ENCODE measurements around the gene CERS5.

DNA sequence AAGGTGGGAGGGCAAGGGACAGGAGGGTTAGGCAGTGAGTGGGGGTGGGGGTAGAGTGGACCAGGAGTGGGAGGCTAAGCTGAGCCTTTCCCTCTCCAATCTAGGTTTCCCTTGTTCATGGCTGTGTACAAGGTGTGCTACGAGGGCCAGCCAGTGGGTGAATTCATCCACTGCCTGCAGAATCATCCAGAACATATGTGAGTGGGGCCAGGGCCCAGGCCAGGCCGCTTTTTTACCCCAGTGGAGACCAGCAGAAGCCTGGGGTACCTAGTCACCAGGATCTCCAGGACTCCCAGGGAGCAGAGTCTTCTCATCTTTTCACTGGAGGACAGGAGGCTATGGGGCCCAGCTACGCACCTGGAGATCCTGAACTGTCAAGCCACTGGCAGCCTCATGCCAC is 57.9 kb downstream of the CERS5 start:
- TF ChIP-seq, protein P1, sequence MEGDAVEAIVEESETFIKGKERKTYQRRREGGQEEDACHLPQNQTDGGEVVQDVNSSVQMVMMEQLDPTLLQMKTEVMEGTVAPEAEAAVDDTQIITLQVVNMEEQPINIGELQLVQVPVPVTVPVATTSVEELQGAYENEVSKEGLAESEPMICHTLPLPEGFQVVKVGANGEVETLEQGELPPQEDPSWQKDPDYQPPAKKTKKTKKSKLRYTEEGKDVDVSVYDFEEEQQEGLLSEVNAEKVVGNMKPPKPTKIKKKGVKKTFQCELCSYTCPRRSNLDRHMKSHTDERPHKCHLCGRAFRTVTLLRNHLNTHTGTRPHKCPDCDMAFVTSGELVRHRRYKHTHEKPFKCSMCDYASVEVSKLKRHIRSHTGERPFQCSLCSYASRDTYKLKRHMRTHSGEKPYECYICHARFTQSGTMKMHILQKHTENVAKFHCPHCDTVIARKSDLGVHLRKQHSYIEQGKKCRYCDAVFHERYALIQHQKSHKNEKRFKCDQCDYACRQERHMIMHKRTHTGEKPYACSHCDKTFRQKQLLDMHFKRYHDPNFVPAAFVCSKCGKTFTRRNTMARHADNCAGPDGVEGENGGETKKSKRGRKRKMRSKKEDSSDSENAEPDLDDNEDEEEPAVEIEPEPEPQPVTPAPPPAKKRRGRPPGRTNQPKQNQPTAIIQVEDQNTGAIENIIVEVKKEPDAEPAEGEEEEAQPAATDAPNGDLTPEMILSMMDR (optimal IDR thresholded peaks at IDR 0.05 in 1 of 3, IDR thresholded peaks at IDR 0.05 in 1 of 3, conservative IDR thresholded peaks at IDR 0.05 in 1 of 3; ENCODE audit: extremely low read depth in 1 of 3, insufficient read depth in 2 of 3, low read length in 3 of 3): no peak
- no peak for TF ChIP-seq EZH2 (IDR thresholded peaks at IDR 0.05; ENCODE audit: low read length)

Measured in keratinocyte (primary cell).